Measurements from ENCODE around the gene SVBP. TPM values are rescaled to one million over a fixed set of nuclear protein-coding genes. Genes with fewer than 3 reads are reported as not detected.

Gene SVBP
- total and polyA plus RNA-seq, 2 of the 8 experiments (the other 6 are each of a cell fraction or from before 2014, with no cell fraction given), result 29.7 to 30.2 TPM

GRCh38 chr1:42797979-42798378 is 19.2 kb downstream of the SVBP start:
- Histone ChIP-seq H3K4me2 (ENCODE audit: insufficient read depth in 1 of 2, low read depth in 2 of 2, low read length in 2 of 2) (no peak overlapping the region), H3K36me3 (ENCODE audit: control insufficient read depth in 2 of 4, insufficient read depth in 4 of 4, low read length in 3 of 4) (no peaks in the 10 kb centered on the region), H4K8ac (ENCODE audit: extremely low read depth, insufficient read depth, low read length) (no peak overlapping the region), H2AK5ac (ENCODE audit: low read depth, low read length) (no peak overlapping the region), H3K14ac (ENCODE audit: insufficient read length) (no peak overlapping the region), H2BK5ac (ENCODE audit: low read depth, low read length) (no peak overlapping the region), H3K79me1 (ENCODE audit: low read depth, low read length) (no peaks in the 10 kb centered on the region), H3K23ac (ENCODE audit: insufficient read length) (no peak overlapping the region), H2BK20ac (ENCODE audit: low read length) (no peak overlapping the region), H3K9ac (replicated peaks in 1 of 4; ENCODE audit: extremely low read depth in 1 of 4, low read depth in 3 of 4, low read length in 3 of 4) (no peak overlapping the region), H4K5ac (ENCODE audit: insufficient read length, low read depth, low read length) (no peak overlapping the region), H4K20me1 (replicated peaks in 1 of 2; ENCODE audit: control insufficient read depth in 1 of 2, insufficient read depth in 2 of 2, low read length in 2 of 2) (no peaks in the 10 kb centered on the region), H3K23me2 (ENCODE audit: low read depth, low read length) (no peaks in the 10 kb centered on the region), H3K79me2 (ENCODE audit: control insufficient read depth in 1 of 2, insufficient read depth in 2 of 2, low read length in 2 of 2) (no peaks in the 10 kb centered on the region), H3K4ac (replicated peaks; ENCODE audit: insufficient read length, low read depth, low read length) (no peak overlapping the region), H3K4me3 (ENCODE audit: extremely low read depth in 1 of 4, insufficient read depth in 2 of 4, low read depth in 3 of 4, low read length in 4 of 4) (no peak overlapping the region), H3K56ac (replicated peaks; ENCODE audit: insufficient read length, low read depth, low read length) (no peak overlapping the region), H2AFZ (ENCODE audit: low read length) (no peak overlapping the region), H4K91ac (replicated peaks; ENCODE audit: insufficient read length, low read length) (no peak overlapping the region), H2BK120ac (replicated peaks; ENCODE audit: low read depth, low read length) (no peak overlapping the region), H3K27me3 (replicated peaks in 1 of 4; ENCODE audit: control insufficient read depth in 3 of 4, extremely low read depth in 1 of 4, insufficient read depth in 3 of 4, low read length in 3 of 4) (no peaks in the 10 kb centered on the region), H2BK12ac (ENCODE audit: low read depth, low read length) (no peak overlapping the region), H3K9me3 (ENCODE audit: insufficient read depth in 2 of 2, low read depth in 1 of 2, low read length in 1 of 2) (no peaks in the 10 kb centered on the region; a peak in 1 of 4 replicates), H3K18ac (ENCODE audit: extremely low read depth, low read length) (no peak overlapping the region), H2BK15ac (ENCODE audit: low read length) (no peak overlapping the region), H3K27ac (ENCODE audit: low read depth, low read length) (no peak overlapping the region), H3K4me1 (replicated peaks in 1 of 4; ENCODE audit: control insufficient read depth in 3 of 4, insufficient read depth in 4 of 4, low read length in 3 of 4) (no peaks in the 10 kb centered on the region)
- ChIA-PET POLR2A (ENCODE audit: partially characterized antibody) (interaction anchor here (1.0 kb wide), 1 partner anchor 17 kb away, joined by 3 read pairs; no protein-coding TSS in a partner anchor), CTCF (ENCODE audit: partially characterized antibody) (interaction anchor here (0.8 kb wide), 1 partner anchor 127 kb away, joined by 3 read pairs; no protein-coding TSS in a partner anchor)
- 90% methylated on average over 5 of the region's 5 CpGs; no CpG with 5 or more reads in 1 of the 2 experiments for WGBS, 2 experiments (ENCODE audit: extremely low coverage in 1 of 2, insufficient coverage in 1 of 2, insufficient read length in 1 of 2, insufficient replicate concordance in 2 of 2, low coverage in 1 of 2, low lambda C conversion rate in 2 of 2, missing lambda C conversion rate in 1 of 2)
- no peak for DNase-seq (ENCODE audit: low read depth in 1 of 2, low spot score in 2 of 2)
- FAIRE-seq, result no peak
- TF ChIP-seq TAF7 (optimal IDR thresholded peaks at IDR 0.05; ENCODE audit: borderline replicate concordance, low read depth, low read length), result no peak
- TF ChIP-seq ATF2 (IDR thresholded peaks at IDR 0.05; ENCODE audit: low read length), result no peak
- no peak for TF ChIP-seq YY1 (IDR thresholded peaks at IDR 0.05; ENCODE audit: low read depth, low read length)
- TF ChIP-seq SP4 (IDR thresholded peaks at IDR 0.05; ENCODE audit: low read length), result no peak
- no peak for TF ChIP-seq SIX5 (IDR thresholded peaks at IDR 0.05; ENCODE audit: low read depth, low read length)
- TF ChIP-seq CREB1 (IDR thresholded peaks at IDR 0.05), result no peak
- TF ChIP-seq NRF1 (IDR thresholded peaks at IDR 0.05; ENCODE audit: low read depth, low read length), result no peak
- TF ChIP-seq TBP (IDR thresholded peaks at IDR 0.05; ENCODE audit: low read depth, low read length), result no peak
- TF ChIP-seq RFX5 (IDR thresholded peaks at IDR 0.05; ENCODE audit: borderline replicate concordance, low read depth, low read length), result no peak
- no peak for TF ChIP-seq SP1 (IDR thresholded peaks at IDR 0.05; ENCODE audit: low read depth, low read length)
- no peak for TF ChIP-seq TCF12 (IDR thresholded peaks at IDR 0.05; ENCODE audit: low read depth, low read length)
- TF ChIP-seq TEAD4 (IDR thresholded peaks at IDR 0.05; ENCODE audit: low read depth, low read length), result no peak
- TF ChIP-seq RNF2 (IDR thresholded peaks at IDR 0.05; ENCODE audit: borderline replicate concordance, low read depth, low read length, missing control alignments, poor library complexity, severe bottlenecking), result no peak
- no peak for TF ChIP-seq CHD1 (IDR thresholded peaks at IDR 0.05; ENCODE audit: low read depth, low read length)
- no peak for TF ChIP-seq CHD2 (IDR thresholded peaks at IDR 0.05; ENCODE audit: low read length)

Measured in H1 (cell line).